Tibial nerve (tissue), 4 donors: Measurements from ENCODE around the gene KLHL35. TPM values are rescaled to one million over a fixed set of nuclear protein-coding genes. Genes with fewer than 3 reads are reported as not detected.

ENCODE experiments used
- DNase-seq, 2 donors: peaks; one replicate each; pipeline ENCODE4 v3.0.0-alpha.2; 2019; ENCODE audit warnings: low spot score in 2 of 2
- H3K27ac ChIP-seq, 4 donors: fragments of 200-600 bp; sonication (generic) in 3 of 4; one replicate each; pipeline ENCODE4 v1.5.1; 2017 to 2019; ENCODE audit warnings: mild to moderate bottlenecking in 1 of 4
- H3K27me3 ChIP-seq, 2 donors: fragments of 200-600 bp; sonication (generic) in 1 of 2; one replicate each; pipeline versions ENCODE4 v1.5.1 to v1.6.0; 2017 to 2019
- H3K36me3 ChIP-seq, 3 donors: fragments of 200-600 bp; sonication (generic); one replicate each; pipeline ENCODE4 v1.5.1; 2018 to 2019
- H3K4me1 ChIP-seq, 4 donors: fragments of 200-600 bp; sonication (generic) in 3 of 4; one replicate each; pipeline ENCODE4 v1.5.1; 2017 to 2019
- H3K4me3 ChIP-seq, 4 donors: fragments of 200-600 bp; sonication (generic) in 3 of 4; one replicate each; pipeline ENCODE4 v1.5.1; 2017 to 2019; ENCODE audit warnings: mild to moderate bottlenecking in 1 of 4, moderate library complexity in 1 of 4
- H3K9me3 ChIP-seq, 4 donors: fragments of 200-600 bp; sonication (generic) in 3 of 4; one replicate each; pipeline ENCODE4 v1.5.1; 2017 to 2019
- EP300 ChIP-seq, 2 donors: sonication (generic); formaldehyde crosslinking; IDR thresholded peaks; one replicate each; pipeline ENCODE4 v1.6.1; 2017; ENCODE audit warnings: antibody characterized with exemption in 2 of 2, mild to moderate bottlenecking in 1 of 2
- POLR2A ChIP-seq, 2 donors: fragments of 450-650 bp; IDR thresholded peaks; one replicate each; pipeline ENCODE4 v1.6.1; 2017; ENCODE audit warnings: antibody characterized with exemption in 2 of 2, mild to moderate bottlenecking in 2 of 2, moderate library complexity in 2 of 2
- WGBS, 2 donors: methylation state at CpG; one replicate each; pipeline ENCODE4 v1.1.5; 2018; 5-methylcytosine and 5-hydroxymethylcytosine counted together
- total RNA-seq, 4 donors: library from RNA; depleted of rRNA; stranded (reverse); fragments of >200 nt; gene quantifications; one replicate each; pipeline ENCODE4 v1.1.0, GENCODE V29; 2016
- TF ChIP-seq, protein P1 (sequence below), 5 experiments: fragments of 200-600 bp in 3 of 5; fragments of 450-650 bp in 2 of 5; sonication (generic) in 3 of 5; IDR thresholded peaks; one replicate each; pipeline ENCODE4 v1.5.1; 2016 to 2019; ENCODE audit warnings: antibody characterized with exemption in 5 of 5, mild to moderate bottlenecking in 3 of 5, moderate library complexity in 2 of 5

Gene KLHL35
- total RNA-seq, 4 donors from 2014 or later, result 3.0 to 11.1 (median 6.6) TPM

DNA sequence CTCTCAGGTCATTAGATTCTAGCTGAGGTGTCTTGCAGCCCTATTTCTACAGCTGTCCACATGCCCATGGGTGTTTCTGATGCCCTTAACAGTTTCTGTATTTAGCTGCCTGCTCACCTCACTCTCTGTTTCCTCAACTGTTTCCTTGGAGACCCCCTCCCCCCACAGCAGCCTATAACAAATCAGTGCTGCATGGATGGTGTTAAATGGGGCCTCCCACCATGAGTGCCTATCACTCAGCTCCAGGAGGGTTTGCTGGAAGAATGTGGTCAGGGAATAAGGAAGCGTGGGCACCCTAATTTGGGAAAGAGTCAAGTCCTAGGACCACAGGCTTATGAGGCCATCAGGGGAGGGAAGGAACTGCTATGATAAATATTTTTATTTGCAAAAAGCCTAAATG, 8.6 kb downstream of the KLHL35 start:
- no peak for DNase-seq
- H3K36me3 ChIP-seq, result peaks cover 0 to 30% (median 0%) of the 10 kb centered on the region in 3 donors
- peaks cover 0 to 48% (median 10%) of the 10 kb centered on the region in 4 donors for H3K4me1 ChIP-seq
- no peak overlapping the region for H3K27ac ChIP-seq
- peaks cover 0 to 10% of the 10 kb centered on the region in 2 donors for H3K27me3 ChIP-seq
- WGBS, 2 donors, result 95 to 97% methylated on average over 1 of the region's 1 CpG
- TF ChIP-seq POLR2A (IDR thresholded peaks at IDR 0.05), result no peak
- H3K4me3 ChIP-seq, result no peak overlapping the region
- H3K9me3 ChIP-seq, result no peaks in the 10 kb centered on the region

DNA sequence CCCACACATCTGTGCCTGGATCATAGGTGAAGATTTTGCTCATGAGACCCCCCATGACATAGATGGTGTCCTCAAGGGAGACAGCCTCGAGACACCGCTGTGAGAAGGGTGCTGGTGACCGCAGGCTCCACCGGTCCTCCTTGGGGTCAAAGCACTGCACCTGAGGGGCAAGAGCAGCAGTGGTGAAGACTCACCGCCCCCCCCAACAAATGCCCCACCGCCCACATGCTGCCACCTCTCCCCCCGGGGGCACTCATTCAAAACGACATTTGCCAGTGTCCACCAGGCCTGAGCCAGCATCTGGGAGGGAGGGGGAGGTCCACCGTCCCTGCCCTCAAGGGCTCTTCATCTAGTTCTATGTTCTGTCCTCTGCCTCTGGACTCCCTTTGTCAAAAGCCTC, 9.3 kb downstream of the KLHL35 start:
- Histone ChIP-seq H3K27ac (peak overlapping the region in 1 of 4 donors; percentile 42), H3K27me3 (peaks cover 0 to 3% of the 10 kb centered on the region in 2 donors), H3K36me3 (peaks cover 0 to 30% (median 0%) of the 10 kb centered on the region in 3 donors), H3K4me3 (no peak overlapping the region), H3K4me1 (peaks cover 0 to 47% (median 9%) of the 10 kb centered on the region in 4 donors), H3K9me3 (no peaks in the 10 kb centered on the region)
- 73 to 75% methylated on average over 7 to 8 of the region's 9 CpGs for WGBS, 2 donors
- DNase-seq, result no peak
- no peak for TF ChIP-seq POLR2A (IDR thresholded peaks at IDR 0.05)
- no peak for TF ChIP-seq EP300 (IDR thresholded peaks at IDR 0.05)
- TF ChIP-seq, protein P1, sequence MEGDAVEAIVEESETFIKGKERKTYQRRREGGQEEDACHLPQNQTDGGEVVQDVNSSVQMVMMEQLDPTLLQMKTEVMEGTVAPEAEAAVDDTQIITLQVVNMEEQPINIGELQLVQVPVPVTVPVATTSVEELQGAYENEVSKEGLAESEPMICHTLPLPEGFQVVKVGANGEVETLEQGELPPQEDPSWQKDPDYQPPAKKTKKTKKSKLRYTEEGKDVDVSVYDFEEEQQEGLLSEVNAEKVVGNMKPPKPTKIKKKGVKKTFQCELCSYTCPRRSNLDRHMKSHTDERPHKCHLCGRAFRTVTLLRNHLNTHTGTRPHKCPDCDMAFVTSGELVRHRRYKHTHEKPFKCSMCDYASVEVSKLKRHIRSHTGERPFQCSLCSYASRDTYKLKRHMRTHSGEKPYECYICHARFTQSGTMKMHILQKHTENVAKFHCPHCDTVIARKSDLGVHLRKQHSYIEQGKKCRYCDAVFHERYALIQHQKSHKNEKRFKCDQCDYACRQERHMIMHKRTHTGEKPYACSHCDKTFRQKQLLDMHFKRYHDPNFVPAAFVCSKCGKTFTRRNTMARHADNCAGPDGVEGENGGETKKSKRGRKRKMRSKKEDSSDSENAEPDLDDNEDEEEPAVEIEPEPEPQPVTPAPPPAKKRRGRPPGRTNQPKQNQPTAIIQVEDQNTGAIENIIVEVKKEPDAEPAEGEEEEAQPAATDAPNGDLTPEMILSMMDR (IDR thresholded peaks at IDR 0.05), result no peak

DNA sequence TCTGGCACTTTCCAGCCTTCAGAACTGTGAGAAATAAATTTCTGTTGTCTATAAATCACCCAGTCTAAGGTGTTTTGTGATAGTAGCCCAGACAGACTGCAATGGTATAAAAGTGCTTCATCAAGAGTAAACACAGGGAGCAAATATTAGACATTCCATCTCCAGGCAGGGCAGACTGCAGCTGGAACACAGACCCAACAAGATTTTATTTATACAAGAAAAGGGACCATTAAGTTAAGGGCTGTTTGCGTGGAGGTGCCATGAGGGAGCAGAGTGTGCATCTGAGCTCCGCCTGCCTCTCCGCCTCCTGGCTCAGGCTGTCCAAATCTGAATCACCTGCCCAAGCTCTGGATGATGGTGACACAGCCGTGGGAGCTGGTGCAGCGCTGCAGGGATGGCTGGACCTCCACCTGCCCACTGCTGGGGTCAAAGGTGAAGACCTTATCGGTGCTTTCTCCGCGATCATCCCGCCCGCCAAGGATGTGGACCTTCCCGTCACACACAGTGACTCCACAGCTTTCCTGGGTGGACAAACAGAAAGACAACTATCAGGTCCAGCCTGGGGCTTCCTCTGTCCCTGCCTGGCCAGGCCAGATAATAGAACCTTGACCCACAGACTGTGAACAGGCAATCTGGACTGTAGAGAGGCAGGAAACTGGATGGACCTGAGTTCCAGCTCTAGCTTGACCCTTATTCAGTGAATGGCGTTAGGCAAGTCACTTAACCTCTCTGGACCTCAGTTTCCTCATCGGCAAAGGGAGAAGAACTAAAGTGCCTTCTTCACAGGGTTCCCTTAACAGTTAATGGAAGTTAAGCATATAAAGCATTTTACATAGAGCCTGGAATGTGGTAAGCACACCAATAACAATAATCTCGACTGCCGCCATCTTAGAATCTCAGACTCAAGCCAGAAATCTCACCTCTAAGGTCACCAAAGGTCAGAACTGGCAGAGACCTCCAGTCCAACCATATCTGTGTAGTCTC, 10.5 kb downstream of the KLHL35 start:
- no peak for DNase-seq
- Histone ChIP-seq H3K4me1 (peaks cover 0 to 48% (median 10%) of the 10 kb centered on the region in 4 donors), H3K27ac (peak overlapping the region in 2 of 4 donors; percentile 68 to 80), H3K9me3 (no peaks in the 10 kb centered on the region), H3K27me3 (no peaks in the 10 kb centered on the region), H3K36me3 (peaks cover 0 to 33% (median 0%) of the 10 kb centered on the region in 3 donors), H3K4me3 (no peak overlapping the region)
- 76 to 86% methylated on average over 14 to 15 of the region's 15 CpGs for WGBS, 2 donors
- no peak for TF ChIP-seq POLR2A (IDR thresholded peaks at IDR 0.05)
- TF ChIP-seq EP300 (IDR thresholded peaks at IDR 0.05), result peak in 1 of 2 donors; percentile 17

DNA sequence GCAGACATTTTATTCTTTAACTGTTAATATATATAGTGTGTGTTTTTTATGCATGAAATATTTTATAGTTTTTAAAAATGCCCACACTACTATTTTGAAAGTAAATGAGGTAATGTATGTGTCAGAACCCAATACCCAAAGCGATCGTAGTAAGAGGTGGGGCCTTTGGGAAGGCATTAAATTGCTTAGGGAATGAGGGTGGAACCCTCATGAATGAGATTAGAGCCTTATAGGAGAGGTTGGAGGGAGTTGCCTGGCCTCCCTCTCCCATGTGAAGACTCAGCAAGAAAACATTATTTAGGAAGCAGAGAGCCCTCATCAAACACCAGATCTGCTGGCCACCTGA, 11.1 kb downstream of the KLHL35 start:
- Histone ChIP-seq H3K27me3 (no peaks in the 10 kb centered on the region), H3K4me1 (peaks cover 0 to 44% (median 10%) of the 10 kb centered on the region in 4 donors), H3K36me3 (peaks cover 0 to 39% (median 0%) of the 10 kb centered on the region in 3 donors), H3K4me3 (no peak overlapping the region), H3K9me3 (no peaks in the 10 kb centered on the region), H3K27ac (peak overlapping the region in 2 of 4 donors; percentile 68 to 80)
- TF ChIP-seq POLR2A (IDR thresholded peaks at IDR 0.05), result no peak
- TF ChIP-seq, protein P1 (IDR thresholded peaks at IDR 0.05), result no peak
- no peak for TF ChIP-seq EP300 (IDR thresholded peaks at IDR 0.05)
- no peak for DNase-seq
- 56 to 77% methylated on average over 2 of the region's 2 CpGs for WGBS, 2 donors

DNA sequence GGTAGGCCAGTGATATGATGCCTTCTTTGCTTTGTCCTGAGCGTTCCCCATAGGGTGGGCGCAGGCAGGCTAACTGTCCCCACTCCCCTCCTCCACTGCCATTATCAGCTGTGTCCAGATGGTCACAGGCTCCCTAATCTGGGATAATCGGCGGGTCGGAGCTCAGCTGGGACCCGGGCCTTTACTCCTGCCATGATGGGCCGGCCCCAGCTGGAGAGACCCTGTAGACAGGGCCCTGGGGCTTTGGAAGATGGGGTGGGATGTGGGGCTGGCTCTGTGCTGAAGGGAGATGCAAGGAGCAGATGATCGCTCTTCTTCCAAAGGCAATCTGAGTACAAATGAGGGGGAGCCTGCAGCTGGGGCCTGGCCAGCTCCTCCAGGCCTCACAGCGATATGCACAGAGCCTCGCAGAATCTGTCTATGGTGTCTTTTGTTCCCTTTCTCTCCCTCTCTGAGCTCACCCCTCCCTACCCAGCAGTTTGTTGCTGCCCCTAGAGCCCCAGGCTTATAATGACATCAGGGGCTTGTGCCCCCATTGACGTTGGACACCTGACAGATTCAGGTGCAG, 11.9 kb downstream of the KLHL35 start:
- 49 to 62% methylated on average over 11 of the region's 11 CpGs for WGBS, 2 donors
- Histone ChIP-seq H3K9me3 (no peaks in the 10 kb centered on the region), H3K4me1 (peaks cover 0 to 44% (median 10%) of the 10 kb centered on the region in 4 donors), H3K27me3 (no peaks in the 10 kb centered on the region), H3K4me3 (no peak overlapping the region), H3K27ac (peak overlapping the region; percentile 41 to 80 (median 65)), H3K36me3 (peaks cover 0 to 39% (median 0%) of the 10 kb centered on the region in 3 donors)
- TF ChIP-seq EP300 (IDR thresholded peaks at IDR 0.05), result no peak
- TF ChIP-seq POLR2A (IDR thresholded peaks at IDR 0.05), result no peak
- TF ChIP-seq, protein P1 (IDR thresholded peaks at IDR 0.05), result no peak
- DNase-seq, result no peak
